HAP-1 (cell line): ENCODE data around the gene USP17L29.
"Not testable (repeated sequence)": the region's sequence is repeated elsewhere in the genome, so short reads cannot be mapped to it uniquely, and the experiment has no call there.

Source experiments
- DNase-seq, 2 experiments: peaks; one replicate each; pipeline ENCODE4 v3.0.0-alpha.2; 2016 to 2020; ENCODE audit warnings: low spot score in 2 of 2
- H3K27me3 ChIP-seq: fragments of 250-450 bp; sonication (Bioruptor Pico); 2 replicates; pipeline ENCODE4 v1.5.1; 2020; ENCODE audit warnings: low read depth, mild to moderate bottlenecking, moderate library complexity
- H3K36me3 ChIP-seq: fragments of 250-450 bp; sonication (Bioruptor Pico); replicated peaks from 2 replicates; pipeline ENCODE4 v1.5.1; 2020; ENCODE audit warnings: mild to moderate bottlenecking
- H3K4me1 ChIP-seq: fragments of 250-450 bp; sonication (Bioruptor Pico); 2 replicates; pipeline ENCODE4 v1.5.1; 2020; ENCODE audit warnings: mild to moderate bottlenecking
- H3K4me3 ChIP-seq: fragments of 250-450 bp; sonication (Bioruptor Pico); 2 replicates; pipeline ENCODE4 v1.5.1; 2020; ENCODE audit warnings: mild to moderate bottlenecking, moderate library complexity
- H3K9me3 ChIP-seq: fragments of 250-450 bp; sonication (Bioruptor Pico); 2 replicates; pipeline ENCODE4 v1.5.1; 2020; ENCODE audit warnings: mild to moderate bottlenecking, moderate library complexity
- in situ Hi-C: fragments of 300-500 bp; cut with MboI; formaldehyde crosslinking; loops from 3 replicates; pipeline ENCODE4 v1.14.3; 2020; ENCODE audit warnings: low sequenced_read_pairs, inconsistent platforms, mixed read lengths

Gene USP17L29

DNA sequence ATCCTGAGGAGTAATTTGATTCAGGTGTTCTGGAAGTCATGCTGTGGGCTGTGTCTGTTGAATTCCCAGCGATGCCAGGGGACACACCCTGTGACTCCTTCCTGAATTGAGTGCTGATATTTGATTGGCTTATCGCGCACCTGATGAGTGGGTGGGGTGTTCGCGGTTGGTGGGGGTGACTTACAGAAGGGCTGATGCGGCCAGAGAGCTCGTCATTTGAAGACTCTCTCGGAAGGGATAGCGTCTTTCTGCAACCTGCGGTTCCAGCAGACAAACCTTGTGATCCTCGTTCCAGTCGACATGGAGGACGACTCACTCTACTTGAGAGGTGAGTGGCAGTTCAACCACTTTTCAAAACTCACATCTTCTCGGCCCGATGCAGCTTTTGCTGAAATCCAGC, at the start of gene USP17L29:
TSS of gene USP17L29 (plus strand) at position 301 of the 400 bp plus-strand sequence. CDS start at position 301, 0 bp downstream.
- DNase-seq, H3K9me3 ChIP-seq, in situ Hi-C loops, H3K36me3 ChIP-seq, H3K4me1 ChIP-seq, H3K27me3 ChIP-seq, H3K4me3 ChIP-seq: not testable (repeated sequence)

DNA sequence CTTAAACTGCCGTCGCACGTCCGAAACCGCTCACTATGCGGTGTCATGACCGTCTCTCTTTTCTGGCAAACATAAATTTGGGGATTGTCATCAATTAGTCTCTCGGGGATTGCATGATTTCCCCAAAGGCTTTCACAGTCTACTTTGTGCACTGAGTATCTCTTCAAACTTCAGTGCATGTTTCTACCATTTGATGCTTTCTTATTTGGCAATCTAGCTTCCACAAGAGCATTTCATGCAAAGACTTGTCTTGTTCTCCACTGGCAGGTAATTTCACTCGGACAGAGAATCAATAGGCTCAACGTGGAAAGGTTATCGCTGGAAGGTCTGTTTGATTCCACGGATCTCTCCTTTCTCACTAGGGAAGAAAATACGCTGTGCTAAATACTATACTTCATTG, 29.2 kb upstream of the USP17L29 start:
- H3K36me3 ChIP-seq, H3K4me3 ChIP-seq, H3K9me3 ChIP-seq, DNase-seq, H3K27me3 ChIP-seq, in situ Hi-C loops, H3K4me1 ChIP-seq: not testable (repeated sequence)

- DNase-seq, H3K9me3 ChIP-seq, H3K27me3 ChIP-seq, H3K36me3 ChIP-seq, H3K4me1 ChIP-seq, in situ Hi-C loops, H3K4me3 ChIP-seq: not testable (repeated sequence)
These were observed 28.6 kb upstream of the USP17L29 start, which contains the start of gene USP17L24 for GRCh38 chr4:9324865-9325264. USP17L24 (plus strand) TSS chr4:9325165; CDS start chr4:9325165, 0 bp downstream.

- H3K4me3 ChIP-seq, in situ Hi-C loops, DNase-seq, H3K36me3 ChIP-seq, H3K4me1 ChIP-seq, H3K27me3 ChIP-seq, H3K9me3 ChIP-seq: not testable (repeated sequence)
These were observed 23.8 kb upstream of the USP17L29 start, which contains the start of gene USP17L25 for GRCh38 chr4:9329611-9330010. USP17L25 (plus strand) TSS chr4:9329911; CDS start chr4:9329911, 0 bp downstream.

GRCh38 chr4:9334358-9334757, 19.1 kb upstream of the USP17L29 start, which contains the start of gene USP17L26:
USP17L26 (plus strand) TSS chr4:9334658; CDS start chr4:9334658, 0 bp downstream.
- DNase-seq, in situ Hi-C loops, H3K9me3 ChIP-seq, H3K27me3 ChIP-seq, H3K4me1 ChIP-seq, H3K36me3 ChIP-seq, H3K4me3 ChIP-seq: not testable (repeated sequence)

DNA sequence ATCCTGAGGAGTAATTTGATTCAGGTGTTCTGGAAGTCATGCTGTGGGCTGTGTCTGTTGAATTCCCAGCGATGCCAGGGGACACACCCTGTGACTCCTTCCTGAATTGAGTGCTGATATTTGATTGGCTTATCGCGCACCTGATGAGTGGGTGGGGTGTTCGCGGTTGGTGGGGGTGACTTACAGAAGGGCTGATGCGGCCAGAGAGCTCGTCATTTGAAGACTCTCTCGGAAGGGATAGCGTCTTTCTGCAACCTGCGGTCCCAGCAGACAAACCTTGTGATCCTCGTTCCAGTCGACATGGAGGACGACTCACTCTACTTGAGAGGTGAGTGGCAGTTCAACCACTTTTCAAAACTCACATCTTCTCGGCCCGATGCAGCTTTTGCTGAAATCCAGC, 14.3 kb upstream of the USP17L29 start, which contains the start of gene USP17L5:
TSS of gene USP17L5 (plus strand) at position 301 of the 400 bp plus-strand sequence. CDS start at position 301, 0 bp downstream.
- H3K4me3 ChIP-seq, DNase-seq, H3K27me3 ChIP-seq, H3K4me1 ChIP-seq, H3K36me3 ChIP-seq, H3K9me3 ChIP-seq, in situ Hi-C loops: not testable (repeated sequence)

GRCh38 chr4:9343848-9344247, 9.6 kb upstream of the USP17L29 start, which contains the start of gene USP17L27:
USP17L27 (plus strand) TSS chr4:9344148; CDS start chr4:9344148, 0 bp downstream.
- H3K36me3 ChIP-seq, H3K27me3 ChIP-seq, in situ Hi-C loops, H3K4me1 ChIP-seq, H3K4me3 ChIP-seq, H3K9me3 ChIP-seq, DNase-seq: not testable (repeated sequence)

- in situ Hi-C loops, H3K9me3 ChIP-seq, H3K4me1 ChIP-seq, DNase-seq, H3K27me3 ChIP-seq, H3K4me3 ChIP-seq, H3K36me3 ChIP-seq: not testable (repeated sequence)
These were observed 4.8 kb upstream of the USP17L29 start, which contains the start of gene USP17L28 for GRCh38 chr4:9348593-9348992. USP17L28 (plus strand) TSS chr4:9348893; CDS start chr4:9348893, 0 bp downstream.

GRCh38 chr4:9350866-9351265, 2.6 kb upstream of the USP17L29 start:
- H3K4me1 ChIP-seq, H3K27me3 ChIP-seq, H3K36me3 ChIP-seq, H3K9me3 ChIP-seq, H3K4me3 ChIP-seq, DNase-seq, in situ Hi-C loops: not testable (repeated sequence)

DNA sequence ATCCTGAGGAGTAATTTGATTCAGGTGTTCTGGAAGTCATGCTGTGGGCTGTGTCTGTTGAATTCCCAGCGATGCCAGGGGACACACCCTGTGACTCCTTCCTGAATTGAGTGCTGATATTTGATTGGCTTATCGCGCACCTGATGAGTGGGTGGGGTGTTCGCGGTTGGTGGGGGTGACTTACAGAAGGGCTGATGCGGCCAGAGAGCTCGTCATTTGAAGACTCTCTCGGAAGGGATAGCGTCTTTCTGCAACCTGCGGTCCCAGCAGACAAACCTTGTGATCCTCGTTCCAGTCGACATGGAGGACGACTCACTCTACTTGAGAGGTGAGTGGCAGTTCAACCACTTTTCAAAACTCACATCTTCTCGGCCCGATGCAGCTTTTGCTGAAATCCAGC, 9.4 kb downstream of the USP17L29 start, which contains the start of gene USP17L30:
TSS of gene USP17L30 (plus strand) at position 301 of the 400 bp plus-strand sequence. CDS start at position 301, 0 bp downstream.
- H3K27me3 ChIP-seq, H3K9me3 ChIP-seq, H3K36me3 ChIP-seq, H3K4me1 ChIP-seq, in situ Hi-C loops, H3K4me3 ChIP-seq, DNase-seq: not testable (repeated sequence)

- H3K36me3 ChIP-seq, DNase-seq, H3K9me3 ChIP-seq, H3K4me1 ChIP-seq, H3K4me3 ChIP-seq, in situ Hi-C loops, H3K27me3 ChIP-seq: not testable (repeated sequence)
These were observed 26.4 kb downstream of the USP17L29 start for GRCh38 chr4:9379881-9380280.

DNA sequence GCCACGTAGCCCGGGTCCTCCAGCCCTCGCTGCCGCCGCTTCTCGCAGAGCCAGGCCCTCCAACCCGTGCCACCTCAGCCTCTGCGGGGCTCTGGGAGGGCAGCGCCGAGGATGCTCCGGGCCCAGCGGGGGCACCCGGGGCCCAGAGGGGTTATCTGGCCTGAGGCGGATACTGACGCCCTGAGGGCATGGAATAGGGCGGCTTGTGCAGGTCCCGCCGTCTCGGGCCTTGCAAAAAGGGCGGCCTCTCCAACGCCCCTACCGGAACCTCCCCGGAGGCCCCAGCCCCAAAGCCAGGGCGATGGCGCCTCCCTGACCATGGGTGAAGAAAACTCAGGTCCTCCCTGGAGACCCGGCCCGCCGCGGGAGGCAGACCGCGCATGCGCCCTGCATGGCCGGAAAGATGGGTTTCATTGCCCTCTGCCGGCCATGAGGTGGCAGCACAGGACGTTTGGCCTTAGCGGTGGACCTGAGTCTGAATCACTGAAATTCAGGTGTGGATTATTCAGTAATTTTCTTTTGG, 27.6 kb downstream of the USP17L29 start:
- peak in 1 of 2 experiments; percentile 72 for DNase-seq
- H3K4me1 ChIP-seq, H3K36me3 ChIP-seq, H3K9me3 ChIP-seq, H3K27me3 ChIP-seq, in situ Hi-C loops: not testable (repeated sequence)
- 0 out of 2 replicates have a peak overlapping the region, but pooled peaks have one; percentile 12 for H3K4me3 ChIP-seq

DNA sequence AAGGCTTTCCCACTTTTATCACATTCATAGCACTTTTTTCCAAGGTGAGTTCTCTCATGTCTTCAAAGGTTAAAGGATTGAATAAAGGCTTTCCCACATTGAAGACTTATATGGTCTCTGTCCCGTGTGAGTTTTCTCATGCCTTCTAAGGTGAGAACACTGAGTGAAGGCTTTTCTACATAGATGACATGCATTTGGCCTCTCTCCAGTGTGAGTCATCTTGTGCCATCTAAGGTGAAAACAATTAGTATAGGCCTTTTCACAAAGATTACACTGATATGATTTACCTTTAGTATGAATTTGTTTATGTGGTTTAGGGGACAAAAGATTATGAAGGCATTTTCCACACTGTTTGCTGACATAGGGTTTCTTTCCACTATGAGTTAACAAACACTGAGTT, 30.7 kb downstream of the USP17L29 start:
- Histone ChIP-seq H3K9me3 (no peaks in the 10 kb centered on the region), H3K36me3 (no peaks in the 10 kb centered on the region), H3K4me1 (no peaks in the 10 kb centered on the region), H3K27me3 (no peaks in the 10 kb centered on the region), H3K4me3 (no peak overlapping the region)
- no peak for DNase-seq
- in situ Hi-C loops: no loop called here

- H3K27me3 ChIP-seq, H3K4me1 ChIP-seq, H3K36me3 ChIP-seq, H3K9me3 ChIP-seq, H3K4me3 ChIP-seq, in situ Hi-C loops, DNase-seq: not testable (repeated sequence)
These were observed 35.6 kb downstream of the USP17L29 start for GRCh38 chr4:9389001-9389400.
